SIG-M5 treated with dmso at 0.1 percent for 504 hours (cell line): Measurements from ENCODE around the gene DGAT2.

Source experiments
- DNase-seq: peaks from one replicate; lab custom pipeline; 2025; ENCODE audit not compliant: unreplicated experiment; lab: John Stamatoyannopoulos, UW

The DGAT2 gene

GRCh38 chr11:75823415-75823814, 54.8 kb downstream of the DGAT2 start:
- no peak for DNase-seq

DNA sequence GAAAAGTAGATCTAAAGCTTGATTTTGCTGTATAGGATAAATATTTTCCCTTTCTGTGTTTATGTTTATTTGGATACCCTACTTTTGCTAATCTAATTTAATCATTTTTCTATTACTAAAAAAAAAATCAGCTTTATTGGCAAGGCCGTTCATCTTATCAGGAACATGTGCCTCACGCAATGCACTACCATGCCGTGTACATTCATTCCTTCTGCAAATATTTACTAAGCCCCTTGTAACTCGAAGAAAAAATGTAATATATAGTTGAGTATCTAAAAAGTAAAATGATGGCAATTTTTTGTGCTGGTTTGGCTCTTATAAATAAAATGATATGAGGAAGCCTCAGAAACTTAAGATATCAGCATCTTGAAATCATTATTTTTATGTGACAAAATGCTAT, 55.4 kb downstream of the DGAT2 start:
- DNase-seq, result no peak

DNA sequence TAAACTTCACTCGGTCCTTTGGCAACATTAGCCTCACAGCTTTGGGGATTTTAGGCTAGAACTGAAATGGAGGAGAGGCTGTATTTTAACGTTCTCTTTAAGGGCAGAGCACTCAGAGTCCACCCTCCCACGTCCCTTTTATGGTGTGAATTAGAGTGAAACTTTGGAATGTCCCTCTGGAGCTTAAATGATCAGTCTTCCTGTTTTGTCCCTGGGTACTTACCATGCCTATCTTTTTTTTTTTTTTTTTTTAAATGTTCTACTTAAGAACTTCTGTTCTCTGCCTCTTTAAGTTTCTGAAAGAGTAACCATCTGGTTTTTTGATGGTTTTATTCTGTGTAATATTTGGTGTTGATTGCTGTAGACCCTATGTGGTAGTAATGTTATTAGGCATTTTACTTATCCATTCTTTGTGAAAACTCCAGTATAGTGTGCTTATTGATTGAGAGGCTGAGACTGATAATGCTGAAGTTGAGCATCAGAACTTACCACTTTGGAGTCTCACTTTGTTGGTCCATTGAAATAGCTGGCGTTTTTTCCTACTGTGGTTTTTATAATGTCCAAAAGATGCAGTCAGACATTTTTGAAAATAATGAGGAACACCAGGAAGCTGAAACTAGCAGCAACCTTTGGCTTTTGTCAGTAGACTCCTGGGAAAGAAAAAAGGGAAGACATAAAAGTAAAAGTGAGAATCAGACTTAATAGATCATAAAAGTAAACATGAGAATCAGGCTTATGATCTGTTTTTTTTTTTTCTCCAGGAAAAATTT, 58.1 kb downstream of the DGAT2 start:
- no peak for DNase-seq

DNA sequence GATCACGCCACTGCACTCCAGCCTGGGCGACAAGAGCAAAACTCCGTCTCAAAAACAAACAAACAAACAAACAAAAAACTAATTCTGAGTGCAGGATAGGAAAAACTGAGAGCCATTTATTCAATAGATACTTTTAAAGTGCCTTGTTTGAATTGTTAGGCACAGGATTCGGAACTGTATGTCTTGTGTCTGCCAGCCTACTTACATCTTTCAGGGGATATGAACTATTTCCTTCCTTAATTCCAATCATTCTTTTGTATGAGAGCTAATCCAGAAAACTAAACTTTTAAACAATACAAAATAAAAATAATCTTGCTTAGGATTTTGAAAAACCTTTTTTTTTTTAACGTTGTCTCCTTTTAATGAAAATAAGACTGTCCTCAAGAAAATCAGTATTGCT, 59.0 kb downstream of the DGAT2 start:
- DNase-seq, result no peak

GRCh38 chr11:75831915-75832502, 63.4 kb downstream of the DGAT2 start:
- no peak for DNase-seq

- DNase-seq, result no peak
These were observed 66.2 kb downstream of the DGAT2 start for GRCh38 chr11:75834728-75835127.

DNA sequence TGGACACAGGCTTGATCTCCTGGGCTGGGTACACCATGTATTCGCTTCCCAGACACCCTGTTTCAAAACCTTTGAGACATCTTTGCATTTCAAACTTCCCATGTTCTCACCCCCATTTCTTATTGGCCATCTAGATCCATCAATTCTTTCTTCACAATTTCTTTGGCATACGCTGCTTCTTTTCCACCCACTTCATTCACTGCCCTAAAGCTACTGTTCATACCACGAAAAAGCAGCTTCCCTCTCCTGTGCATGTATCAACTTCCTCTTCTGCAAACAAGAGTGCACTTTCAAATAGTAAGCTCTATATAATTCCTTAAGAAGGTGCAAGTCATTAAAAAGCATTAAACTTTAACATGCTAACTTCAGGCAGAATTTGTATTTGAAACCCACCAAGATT, 67.8 kb downstream of the DGAT2 start:
- peak; percentile 22 for DNase-seq

- no peak for DNase-seq
These were observed 71.3 kb downstream of the DGAT2 start for GRCh38 chr11:75839851-75840250.

GRCh38 chr11:75840522-75840921, 71.9 kb downstream of the DGAT2 start:
- DNase-seq, result no peak

DNA sequence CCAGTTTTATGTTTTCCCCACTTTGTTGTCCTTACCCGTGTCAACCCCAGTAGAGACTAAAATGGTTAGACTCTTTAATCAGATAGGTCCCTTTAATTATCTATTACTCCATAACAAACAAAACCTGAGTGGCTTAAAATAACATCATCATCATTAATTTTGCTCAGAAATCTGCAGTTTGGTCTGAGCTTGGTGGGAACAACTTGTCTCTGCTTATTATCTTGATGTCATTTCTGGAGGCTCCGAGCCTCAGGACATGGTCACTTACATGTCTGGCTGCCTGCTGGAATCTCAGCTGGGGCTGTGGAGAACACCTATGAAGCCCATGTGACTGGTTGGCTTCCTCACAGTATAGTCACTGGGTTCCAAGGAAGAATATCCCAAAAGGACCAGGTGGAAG, 73.2 kb downstream of the DGAT2 start:
- no peak for DNase-seq

DNA sequence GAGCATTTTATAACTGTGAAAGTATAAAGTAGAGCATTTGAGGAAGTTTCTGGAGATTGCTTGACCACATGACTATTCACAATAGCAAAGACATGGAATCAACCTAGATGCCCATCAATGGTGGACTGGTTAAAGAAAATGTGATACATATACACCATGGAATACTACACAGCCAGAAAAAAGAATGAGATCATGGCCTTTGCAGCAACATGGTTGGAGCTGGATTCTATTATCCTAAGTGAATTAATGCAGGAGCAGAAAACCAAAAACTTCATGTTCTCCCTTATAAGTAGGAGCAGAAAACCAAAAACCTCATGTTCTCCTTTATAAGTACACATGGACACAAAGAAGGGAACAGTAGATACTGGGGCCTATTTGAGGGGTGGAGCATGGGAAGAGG, 76.7 kb downstream of the DGAT2 start:
- no peak for DNase-seq

GRCh38 chr11:75849894-75850293, 81.3 kb downstream of the DGAT2 start:
- no peak for DNase-seq

GRCh38 chr11:75850787-75851186, 82.2 kb downstream of the DGAT2 start:
- no peak for DNase-seq
